GM21528 (cell line): ENCODE measurements around the gene DLK1.

Source experiments
- ATAC-seq: cut with Tn5 transposase; IDR thresholded peaks from one replicate; pipeline ENCODE4 v1.9.1; 2021; ENCODE audit warnings: mild to moderate bottlenecking, moderate library complexity; ENCODE audit not compliant: unreplicated experiment, low FRiP score

DLK1 gene

DNA sequence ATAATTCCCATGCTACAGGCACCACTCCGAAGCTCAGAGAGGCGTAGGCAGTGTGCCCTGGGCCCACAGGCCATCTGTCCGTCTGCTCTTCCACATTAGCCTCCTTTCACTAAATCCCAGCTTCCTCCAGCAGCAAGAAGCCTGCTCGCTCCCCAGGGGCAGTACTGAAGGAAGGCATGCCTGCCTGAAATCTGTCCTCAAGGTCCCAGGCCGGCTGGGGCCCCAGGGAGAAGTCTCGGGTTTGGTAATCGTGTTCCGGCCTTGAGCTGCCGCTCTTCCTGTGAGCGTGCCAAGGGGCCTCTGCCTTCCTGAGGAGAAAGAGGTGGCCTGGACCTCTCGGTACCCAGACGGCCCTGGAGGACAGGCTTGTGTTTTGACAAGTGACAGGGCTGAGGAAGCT lies 15.2 kb upstream of the DLK1 start:
- ATAC-seq, result no peak

DNA sequence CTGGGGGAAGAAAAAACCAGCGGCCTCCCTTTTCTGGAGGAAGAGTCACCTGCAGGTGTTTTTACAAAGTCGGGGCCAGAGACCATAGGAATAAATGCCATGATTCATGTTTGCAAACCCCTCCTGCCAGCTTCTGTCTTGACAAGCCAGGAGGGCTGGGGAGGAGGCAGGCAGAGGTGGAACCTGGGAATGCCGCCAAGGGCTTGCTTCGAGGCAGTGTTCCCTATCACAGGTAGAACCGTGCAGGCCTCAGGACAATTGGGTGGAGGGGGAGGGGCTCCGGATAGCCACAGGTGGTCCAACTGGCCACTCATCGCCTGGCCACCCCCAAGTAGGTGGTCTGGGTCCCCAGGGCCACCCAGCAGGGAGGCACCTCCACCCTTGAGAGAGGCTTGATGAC lies 14.2 kb upstream of the DLK1 start:
- ATAC-seq, result no peak

DNA sequence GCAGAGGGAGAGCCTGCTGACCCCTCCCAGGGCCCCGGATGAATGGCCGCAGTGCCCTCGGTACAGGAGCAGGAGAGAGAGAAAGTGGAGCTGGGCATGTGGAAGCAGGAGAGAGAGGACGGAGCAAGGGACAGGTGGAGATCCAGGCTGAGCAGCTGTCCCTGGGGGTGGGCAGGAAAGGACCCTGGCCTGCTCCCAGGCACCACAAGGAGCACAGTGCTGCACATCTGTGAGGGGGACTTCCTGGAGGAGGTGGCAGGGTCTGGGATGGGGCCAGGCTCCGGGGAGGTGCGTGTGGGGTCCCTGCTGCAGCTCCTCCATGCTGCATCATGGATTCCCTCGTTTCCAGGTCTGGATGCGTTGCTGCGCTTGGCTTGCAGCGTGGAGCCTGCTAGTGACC lies 13.0 kb upstream of the DLK1 start:
- no peak for ATAC-seq

DNA sequence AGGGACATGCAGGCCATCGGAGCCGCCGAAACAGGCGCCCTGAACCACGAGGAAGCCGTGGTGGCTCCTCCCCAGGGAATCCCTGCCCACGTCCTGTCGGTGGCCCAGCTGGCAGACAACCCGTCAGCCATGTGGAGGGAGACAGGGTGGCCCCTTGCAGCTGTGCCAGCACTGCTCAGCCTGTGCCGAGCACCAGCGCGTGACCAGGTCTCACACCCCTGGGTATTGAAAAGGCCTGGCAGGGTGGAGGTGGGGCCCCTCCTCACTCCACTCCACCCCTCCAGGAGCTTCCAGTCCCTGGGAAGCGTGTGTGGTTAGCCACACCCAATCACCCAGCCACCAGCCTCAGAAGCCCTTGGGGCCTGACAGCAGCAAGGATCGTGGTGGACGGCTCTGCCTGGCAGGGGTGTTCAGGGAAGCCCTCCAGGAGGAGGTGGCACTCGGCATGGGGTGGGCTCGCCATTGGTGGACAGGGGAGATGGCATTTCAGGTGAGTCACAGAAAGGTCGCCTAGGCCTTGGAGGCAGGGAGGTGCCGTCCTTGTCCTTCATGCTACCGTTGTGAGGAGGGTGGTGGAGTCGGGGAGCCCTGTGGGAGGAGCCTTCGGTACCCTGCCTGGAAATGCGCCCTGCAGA lies 12.3 kb upstream of the DLK1 start:
- no peak for ATAC-seq

DNA sequence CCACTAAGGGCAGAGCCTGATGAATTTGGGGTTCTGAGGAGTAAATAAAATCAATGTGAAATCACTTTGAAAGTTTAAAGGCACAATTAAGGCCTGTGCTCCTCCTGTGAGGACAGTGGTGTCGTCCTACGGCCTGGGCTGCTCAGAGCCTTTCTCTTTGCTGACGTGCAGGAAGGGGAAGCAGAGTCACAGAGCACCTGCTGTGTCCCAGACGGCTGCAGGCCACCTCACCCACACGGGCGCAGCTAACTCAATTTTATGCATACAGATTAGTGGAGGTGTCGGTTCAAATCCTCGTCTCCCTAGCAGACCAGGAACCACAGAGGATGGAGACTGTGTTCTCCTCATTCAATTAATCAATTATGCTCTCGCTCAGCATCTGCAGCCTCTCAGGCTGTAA lies 11.4 kb upstream of the DLK1 start:
- no peak for ATAC-seq

DNA sequence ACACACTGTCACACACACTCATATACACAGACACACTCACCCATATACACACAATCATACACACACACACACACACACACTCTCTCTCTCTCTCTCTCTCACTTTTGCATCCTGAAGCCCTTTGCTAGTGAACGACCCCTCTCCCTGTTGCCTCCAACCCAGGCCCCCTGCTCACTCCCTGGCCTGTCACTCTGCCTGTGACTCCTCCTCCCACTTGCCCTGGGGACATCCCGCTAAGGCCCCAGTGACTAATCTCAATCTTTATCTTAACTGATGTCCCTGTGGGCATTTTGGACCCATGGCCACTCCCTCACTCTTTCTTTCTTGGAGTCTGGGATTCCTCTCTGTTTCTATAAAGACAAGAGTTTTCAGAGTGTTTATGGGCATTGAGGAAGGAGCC lies 10.9 kb upstream of the DLK1 start:
- ATAC-seq, result no peak

DNA sequence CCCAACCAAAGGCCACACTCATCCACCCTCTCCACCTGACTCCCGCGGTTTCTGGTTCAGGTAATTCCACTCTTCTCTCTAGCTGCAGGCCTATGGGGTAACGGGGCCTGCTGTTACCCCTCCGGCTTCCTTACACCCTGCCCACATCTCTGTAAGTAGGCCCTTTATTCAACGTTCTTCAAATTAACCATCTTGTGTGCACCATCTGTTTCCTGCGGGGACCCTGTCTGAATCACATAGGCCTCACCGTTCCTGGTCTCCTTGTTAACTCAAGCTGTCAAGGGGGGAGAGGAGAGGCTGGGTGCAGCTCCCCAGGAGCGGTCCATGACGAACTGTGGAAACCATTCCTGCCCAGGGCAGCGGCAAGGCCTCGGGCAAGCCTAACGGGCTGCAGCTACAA lies 9.3 kb upstream of the DLK1 start:
- ATAC-seq, result no peak

DNA sequence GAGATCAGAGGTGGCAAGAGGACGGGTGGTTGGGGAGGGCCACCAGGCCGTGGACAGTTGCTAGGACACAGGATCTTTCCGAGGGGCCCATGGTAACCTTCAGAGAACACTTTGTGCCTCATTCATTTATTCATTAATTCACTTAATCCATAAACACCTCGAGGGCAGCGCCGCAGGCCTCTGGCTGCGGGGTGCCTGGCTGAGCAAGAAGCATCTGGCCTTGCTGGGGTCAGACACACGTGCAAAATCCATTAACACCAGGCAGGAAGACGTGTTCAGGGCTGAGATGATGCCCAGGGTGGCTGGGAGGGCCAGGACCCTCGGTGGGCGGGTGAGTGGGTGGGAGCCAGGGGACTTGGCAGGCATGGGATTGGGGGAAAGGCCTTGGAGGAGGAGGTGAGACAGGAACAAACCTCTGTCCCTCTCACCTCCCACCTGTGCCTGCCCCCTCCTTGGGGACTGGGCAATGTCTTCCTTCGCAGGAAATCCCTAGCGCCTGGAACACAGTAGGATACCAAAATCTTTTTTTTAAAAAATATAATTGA lies 6.6 kb upstream of the DLK1 start:
- no peak for ATAC-seq

DNA sequence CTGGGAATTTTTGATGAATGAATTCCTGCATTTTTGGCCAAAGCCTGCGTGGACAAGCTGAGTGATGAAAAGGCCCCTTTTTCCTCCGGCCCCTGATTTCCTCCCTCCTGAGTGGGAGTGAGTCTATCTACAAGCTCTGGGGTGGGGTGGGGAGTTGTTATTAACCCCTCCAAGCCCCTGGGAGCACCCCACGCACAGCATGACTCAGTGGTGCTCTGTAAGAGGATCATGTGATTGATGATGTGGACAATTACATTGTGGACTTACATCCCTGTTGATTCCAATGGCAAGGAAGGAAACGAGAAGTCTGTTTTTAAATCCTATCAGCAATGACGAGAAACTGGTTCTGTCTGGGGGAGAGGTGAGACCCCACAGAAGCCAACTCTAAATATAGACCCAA lies 5.1 kb upstream of the DLK1 start:
- no peak for ATAC-seq

DNA sequence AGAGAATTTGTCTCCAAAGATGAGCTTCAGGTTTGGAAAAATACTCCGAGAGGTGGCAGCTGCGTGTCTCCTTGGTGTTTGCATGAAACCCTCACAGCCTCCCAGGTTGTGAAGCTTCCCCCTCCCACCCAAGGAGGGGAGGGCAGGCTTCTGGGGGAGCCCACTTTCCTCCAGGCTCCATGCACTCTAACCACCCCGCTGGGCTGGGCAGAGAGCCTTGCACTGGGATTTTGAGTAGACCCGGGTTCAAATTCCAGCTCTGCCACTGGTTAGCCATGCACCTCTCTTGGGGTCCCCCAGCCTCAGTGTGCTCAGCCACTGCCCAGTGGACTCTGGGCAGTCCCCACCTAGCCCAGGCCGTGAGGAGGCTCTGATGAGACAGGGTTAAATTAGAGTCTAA lies 4.3 kb upstream of the DLK1 start:
- ATAC-seq, result no peak

DNA sequence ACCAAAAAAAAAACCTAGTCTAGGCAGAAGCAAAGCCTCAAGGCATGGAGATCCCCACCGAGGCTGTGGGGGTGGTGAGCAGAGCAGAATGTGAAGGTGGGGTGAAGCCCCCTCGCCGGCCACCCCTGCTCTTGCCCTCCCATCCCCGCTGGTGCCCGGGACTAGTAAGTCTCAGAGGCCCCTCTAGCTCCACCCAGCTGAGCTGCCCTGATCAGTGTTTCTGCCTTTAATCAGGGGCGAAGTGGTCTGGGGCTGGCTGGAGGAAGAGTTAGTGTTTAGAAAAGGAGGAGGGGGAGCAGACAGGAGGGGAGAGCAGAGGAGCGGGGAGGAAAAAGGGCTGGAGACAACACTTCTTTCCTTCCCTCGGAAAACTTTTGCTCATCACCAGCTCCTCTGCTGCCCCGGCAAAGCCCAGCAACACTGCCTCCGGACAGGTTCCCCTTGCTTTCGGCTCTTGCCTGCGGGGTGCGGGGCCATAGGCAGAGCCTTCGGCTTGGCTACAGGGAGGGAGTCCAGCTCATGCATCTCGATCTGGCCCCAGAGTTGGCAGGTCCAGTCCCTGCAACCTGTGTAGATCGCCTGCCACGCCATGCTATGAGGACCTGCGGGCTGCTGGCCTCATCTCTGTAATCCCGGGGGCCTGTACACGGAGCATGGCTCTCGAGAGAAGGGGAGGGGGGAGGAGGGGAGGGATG lies 3.4 kb upstream of the DLK1 start:
- ATAC-seq, result no peak

DNA sequence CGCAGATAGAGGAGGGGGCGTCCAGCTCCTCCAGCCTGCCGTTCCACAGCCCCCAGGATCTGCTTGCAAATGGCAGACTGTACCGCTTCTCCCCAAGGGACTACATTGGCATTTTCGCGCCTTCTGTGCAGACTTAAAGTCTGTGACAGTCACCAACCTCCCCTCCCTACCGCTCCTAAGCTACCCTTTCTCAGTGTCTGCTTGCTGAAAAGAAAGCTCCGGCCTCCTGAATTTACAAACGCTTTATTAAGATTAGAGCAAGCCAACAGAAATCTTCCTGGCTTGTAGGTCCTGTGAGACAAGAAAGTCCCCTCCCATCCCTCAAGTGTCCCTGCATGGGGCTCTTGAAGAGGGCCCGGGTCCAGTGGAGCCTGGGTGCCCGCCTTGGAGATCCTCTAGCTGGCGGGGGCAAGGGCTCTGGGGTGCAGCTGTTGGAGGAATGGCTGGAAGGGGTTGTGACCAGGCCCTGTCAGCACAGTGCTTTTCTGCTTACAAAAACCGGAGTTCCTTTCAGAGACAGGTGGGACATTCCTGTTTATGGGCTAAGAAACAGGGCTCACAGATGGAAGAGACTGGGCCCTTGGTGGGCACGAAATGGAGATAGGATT lies 2.8 kb upstream of the DLK1 start:
- ATAC-seq, result no peak

DNA sequence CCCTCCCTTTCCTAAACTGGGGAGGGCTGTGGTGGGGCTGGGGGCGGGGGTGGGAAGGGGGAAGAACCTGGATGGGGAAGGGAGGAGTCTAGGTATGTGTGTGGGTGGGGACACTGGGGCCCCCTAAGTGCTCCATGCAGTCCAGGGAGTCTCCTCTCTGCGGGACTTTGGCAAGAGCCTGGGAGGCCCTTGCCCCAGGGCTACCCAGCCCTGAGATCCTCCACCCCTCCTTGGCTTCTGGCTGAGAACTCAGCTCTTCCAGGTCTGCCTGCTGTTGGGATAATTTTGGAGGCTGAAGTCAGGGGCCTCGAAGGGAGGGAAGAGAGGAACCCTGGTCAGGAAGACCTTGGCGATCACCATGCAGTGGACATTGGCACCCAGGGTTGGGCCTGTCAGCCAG lies 2.2 kb upstream of the DLK1 start:
- no peak for ATAC-seq

DNA sequence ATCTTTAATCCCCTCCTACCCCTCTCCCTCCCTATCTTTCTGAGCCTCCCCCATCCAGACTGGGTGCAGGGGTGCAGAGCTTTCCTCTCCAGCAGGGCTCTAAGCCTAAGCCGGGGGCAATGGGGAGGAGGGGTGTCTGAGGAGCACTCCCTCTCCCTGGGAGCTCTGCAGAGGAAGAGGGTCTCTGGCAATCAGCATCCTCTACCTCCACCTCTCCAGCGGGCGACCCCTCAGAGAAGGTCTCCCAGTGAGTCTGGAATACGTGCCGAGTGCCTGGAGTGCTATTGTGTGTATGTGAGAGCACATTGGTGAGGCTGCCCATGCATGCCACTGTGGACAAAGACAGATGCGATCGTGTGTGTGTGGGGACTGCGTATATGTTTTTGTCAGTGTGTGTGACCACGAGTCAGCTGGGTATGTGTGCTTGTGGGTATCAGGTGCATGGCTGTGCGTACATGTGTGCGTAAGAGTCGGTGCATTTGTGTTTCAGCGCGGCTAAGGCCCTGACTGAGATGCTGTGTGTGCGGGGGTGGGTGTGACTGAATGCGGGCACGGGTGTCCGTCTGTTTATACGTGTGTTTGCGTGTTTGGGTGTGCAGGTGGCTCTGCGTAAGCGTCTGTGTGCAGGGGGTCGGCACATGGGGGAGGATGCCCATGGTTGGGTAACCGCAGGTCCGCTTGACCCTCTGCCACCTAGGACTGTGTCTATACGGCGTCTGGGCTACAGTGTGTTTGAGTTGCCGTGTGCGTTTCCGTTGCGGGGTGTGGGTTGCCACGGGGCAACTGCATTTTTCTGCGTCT lies 905 bp upstream of the DLK1 start:
- no peak for ATAC-seq

DNA sequence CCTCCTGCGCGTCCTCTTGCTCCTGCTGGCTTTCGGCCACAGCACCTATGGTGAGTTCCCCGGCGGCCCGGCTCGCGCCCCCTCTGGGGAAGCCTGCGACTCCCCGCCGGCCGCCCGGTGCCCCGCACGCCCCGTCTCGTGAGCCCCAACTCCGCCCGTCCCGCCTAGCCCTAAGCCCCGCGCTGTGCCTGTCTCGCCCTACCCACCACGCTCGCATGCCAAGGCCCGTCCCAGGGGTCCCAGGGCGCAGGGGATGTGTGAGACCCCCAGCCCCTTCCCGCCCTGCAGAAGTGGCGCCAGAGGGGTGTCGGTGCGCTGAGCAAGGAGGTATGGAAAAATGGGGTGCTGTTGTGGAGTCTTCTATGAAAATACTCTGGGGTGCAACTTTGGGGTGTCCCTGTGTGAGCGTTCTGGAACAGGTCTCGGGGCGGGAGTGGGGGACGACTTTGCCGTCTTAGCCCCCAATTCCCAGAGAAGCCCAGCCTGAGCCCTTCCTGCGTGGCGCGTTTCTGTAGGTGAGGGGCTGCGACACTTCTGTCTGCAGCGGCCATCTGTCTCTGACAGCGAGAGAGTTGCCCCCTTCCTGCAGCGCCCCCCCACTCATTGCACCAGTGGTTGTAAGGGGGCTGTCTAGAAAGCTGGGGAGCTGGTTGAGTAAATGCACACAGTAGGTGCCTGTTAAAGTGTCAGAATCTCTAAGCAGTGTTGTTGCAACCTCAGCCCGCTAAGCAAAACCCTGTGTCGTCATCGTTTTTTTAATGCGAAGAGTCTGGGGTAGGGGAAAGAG lies 587 bp downstream of the DLK1 start:
- no peak for ATAC-seq

DNA sequence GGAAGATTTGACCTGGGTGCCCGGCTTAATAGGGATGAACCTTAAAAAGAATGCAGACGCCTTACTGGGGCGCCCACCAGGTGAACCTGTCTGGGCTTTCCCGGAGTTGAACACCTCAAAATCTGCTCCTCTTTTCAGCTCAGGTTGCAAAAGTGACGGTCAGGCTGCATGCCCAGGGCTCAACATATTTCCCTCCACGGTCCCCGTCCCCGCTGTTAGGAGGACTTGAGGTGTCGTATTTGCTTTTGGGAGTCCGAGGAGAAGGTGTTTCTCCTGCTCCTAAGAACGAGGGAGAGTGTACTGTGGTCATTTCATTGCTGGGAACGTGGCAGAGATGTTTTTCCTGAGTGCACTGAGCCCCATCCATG lies 1.2 kb downstream of the DLK1 start:
- no peak for ATAC-seq

DNA sequence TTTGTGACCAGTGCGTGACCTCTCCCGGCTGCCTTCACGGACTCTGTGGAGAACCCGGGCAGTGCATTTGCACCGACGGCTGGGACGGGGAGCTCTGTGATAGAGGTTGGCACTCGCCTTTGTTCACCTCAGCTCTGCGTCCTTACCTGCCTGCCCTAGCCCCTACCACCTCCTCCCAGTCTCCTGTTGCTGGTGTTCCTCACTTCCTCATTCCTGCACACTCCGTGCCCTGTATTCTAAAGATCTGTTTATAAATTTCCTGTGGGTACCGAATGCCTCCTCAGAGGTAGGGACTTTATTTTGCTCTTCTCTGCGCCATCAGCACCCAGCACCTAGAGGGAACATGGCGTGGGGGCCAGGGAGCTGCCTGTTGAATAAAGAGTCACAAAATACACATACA lies 2.3 kb downstream of the DLK1 start:
- ATAC-seq, result no peak

DNA sequence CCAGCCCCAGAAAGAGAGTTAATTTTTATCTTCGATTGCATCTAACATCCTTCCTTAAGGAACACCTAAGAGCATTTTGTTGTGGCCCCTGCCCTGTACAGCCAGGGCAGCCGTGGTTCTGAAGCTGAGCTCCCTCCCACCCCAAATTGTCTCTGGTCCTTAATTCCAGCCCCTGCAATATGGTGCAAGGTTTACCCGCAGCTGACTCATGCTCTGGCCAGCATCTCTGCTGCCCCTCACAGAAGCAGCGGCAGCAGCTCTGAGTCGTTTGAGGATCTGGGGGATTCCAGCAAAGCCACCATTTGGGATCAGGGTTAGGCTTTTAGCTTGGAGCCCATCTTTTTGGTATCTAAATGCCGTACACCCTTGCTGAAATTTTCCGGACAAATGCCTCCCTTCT lies 3.3 kb downstream of the DLK1 start:
- no peak for ATAC-seq

DNA sequence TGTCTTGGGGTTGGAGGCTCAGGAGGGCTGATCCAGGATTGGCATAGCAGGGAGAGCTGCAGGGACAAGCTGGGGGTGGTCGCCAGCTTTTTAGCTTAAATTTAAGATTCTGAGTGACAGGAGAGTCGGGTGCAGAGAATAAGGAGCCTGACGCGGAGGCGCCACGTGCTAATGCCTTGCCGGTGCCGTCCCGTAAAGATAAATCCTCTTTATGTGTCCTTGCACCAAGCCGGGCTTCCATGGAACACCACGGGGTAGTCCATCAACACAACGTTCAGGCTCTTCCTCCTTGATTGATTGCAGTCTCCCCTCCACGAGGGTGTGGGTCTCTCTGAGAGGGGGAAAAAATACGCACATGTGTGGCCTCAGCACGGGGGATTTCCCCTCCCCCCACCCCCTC lies 3.9 kb downstream of the DLK1 start:
- ATAC-seq, result no peak

DNA sequence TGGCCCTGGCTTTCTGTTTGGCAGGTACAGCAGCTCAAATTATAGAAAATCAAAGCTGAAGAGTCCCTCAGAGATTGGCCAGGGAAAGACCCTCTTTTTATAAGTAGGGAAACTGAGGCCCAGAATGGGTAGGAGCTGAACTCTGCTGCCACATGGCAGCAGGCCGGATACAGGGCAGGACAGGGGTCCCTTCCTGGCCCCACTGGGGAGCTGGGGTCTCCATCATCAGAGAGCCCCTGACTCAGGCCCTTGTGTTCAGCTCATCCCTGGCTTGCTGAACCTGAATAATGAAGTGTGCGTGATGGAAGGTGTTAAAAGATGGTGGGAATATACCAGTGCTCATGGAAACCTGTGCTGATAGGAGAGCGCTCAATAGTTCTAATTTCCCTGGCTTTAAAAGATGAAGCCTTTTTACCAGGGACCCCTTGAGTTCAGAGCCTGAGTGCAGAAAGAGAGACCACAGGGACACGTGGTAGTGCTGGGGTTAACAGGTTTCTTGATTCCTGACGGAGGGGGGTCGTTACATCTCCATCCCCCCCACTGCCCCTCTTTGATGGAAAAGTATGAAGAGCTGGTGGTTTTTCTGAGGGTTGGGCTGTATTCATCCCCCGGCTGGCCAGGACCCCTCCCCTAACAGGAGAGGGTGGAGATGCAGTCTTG lies 4.4 kb downstream of the DLK1 start:
- ATAC-seq, result no peak
